Glutamatergic neuron (in vitro differentiated cells): ENCODE measurements around the gene ZFP91. TPM values are rescaled to one million over a fixed set of nuclear protein-coding genes. Genes with fewer than 3 reads are reported as not detected.

Experiments used
- DNase-seq: peaks from one replicate; pipeline ENCODE4 v3.0.0; 2022
- H3K27ac Mint-ChIP-seq: one replicate; pipeline ENCODE4 v1.8.0; 2020; ENCODE audit warnings: mild to moderate bottlenecking, mixed read lengths, inconsistent platforms; ENCODE audit not compliant: unreplicated experiment
- H3K27me3 Mint-ChIP-seq: one replicate; pipeline ENCODE4 v1.8.0; 2020; ENCODE audit warnings: mild to moderate bottlenecking, moderate library complexity, mixed read lengths, inconsistent platforms; ENCODE audit not compliant: unreplicated experiment
- H3K36me3 Mint-ChIP-seq: one replicate; pipeline ENCODE4 v1.8.0; 2020; ENCODE audit warnings: mild to moderate bottlenecking, mixed read lengths, inconsistent platforms; ENCODE audit not compliant: unreplicated experiment
- H3K4me1 Mint-ChIP-seq: one replicate; pipeline ENCODE4 v1.8.0; 2020; ENCODE audit warnings: mild to moderate bottlenecking, low read depth, mixed read lengths, inconsistent platforms; ENCODE audit not compliant: unreplicated experiment
- H3K4me3 Mint-ChIP-seq: one replicate; pipeline ENCODE4 v1.8.0; 2020; ENCODE audit warnings: mild to moderate bottlenecking, mixed read lengths, inconsistent platforms; ENCODE audit not compliant: unreplicated experiment
- H3K9me3 Mint-ChIP-seq: one replicate; pipeline ENCODE4 v1.8.0; 2020; ENCODE audit warnings: mild to moderate bottlenecking, moderate library complexity, mixed read lengths, inconsistent platforms; ENCODE audit not compliant: unreplicated experiment
- total RNA-seq: library from RNA; stranded (reverse); fragmentation: NEBNext Ultra II Directional; extraction: Animal tissue kit (Norgen Biotek cat#: 25700); gene quantifications from one replicate; pipeline ENCODE4 v1.2.1, GENCODE V29; 2021; ENCODE audit not compliant: unreplicated experiment
- TF ChIP-seq, protein P1 (sequence below): fragments of 200-600 bp; sonication (generic); IDR thresholded peaks from one replicate; pipeline ENCODE4 v1.5.0; 2021; ENCODE audit not compliant: partially characterized antibody, unreplicated experiment

ZFP91 gene
- total RNA-seq, 1 donor from 2014 or later = 44.3 TPM

DNA sequence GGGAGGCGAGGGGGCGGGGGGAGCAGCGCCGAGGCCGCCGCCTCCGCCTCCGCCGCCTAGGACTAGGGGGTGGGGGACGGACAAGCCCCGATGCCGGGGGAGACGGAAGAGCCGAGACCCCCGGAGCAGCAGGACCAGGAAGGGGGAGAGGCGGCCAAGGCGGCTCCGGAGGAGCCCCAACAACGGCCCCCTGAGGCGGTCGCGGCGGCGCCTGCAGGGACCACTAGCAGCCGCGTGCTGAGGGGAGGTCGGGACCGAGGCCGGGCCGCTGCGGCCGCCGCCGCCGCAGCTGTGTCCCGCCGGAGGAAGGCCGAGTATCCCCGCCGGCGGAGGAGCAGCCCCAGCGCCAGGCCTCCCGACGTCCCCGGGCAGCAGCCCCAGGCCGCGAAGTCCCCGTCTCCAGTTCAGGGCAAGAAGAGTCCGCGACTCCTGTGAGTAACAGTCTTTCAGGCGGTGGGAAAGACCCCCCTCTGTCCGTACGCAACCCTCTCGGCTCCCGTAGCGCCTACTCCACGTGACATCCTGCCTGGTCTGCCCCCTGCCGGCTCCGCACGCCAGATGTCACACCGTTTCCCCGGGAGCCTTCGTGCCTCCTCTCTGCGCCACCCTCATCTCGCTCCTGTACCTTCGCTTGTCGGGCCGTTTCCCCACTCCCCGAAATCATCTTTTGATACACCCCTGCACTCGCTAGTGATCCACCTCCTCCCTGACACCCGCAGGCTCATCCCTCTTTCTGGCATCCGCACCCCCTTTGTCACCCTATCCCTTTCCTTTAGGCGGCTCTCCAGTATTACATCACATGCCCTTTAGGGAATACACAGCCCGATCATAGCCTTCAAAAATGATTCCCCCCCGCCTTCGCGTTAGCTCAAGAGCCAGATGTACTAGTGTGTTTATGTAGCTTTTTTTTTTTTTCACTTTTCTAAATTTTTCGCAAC is 598 bp downstream of the ZFP91 start:
- peak overlapping the region; percentile 99 for H3K4me3 Mint-ChIP-seq
- peaks cover 15% of the 10 kb centered on the region for H3K4me1 Mint-ChIP-seq
- peaks cover 20% of the 10 kb centered on the region for H3K9me3 Mint-ChIP-seq
- peak overlapping the region; percentile 100 for H3K27ac Mint-ChIP-seq
- TF ChIP-seq, protein P1, sequence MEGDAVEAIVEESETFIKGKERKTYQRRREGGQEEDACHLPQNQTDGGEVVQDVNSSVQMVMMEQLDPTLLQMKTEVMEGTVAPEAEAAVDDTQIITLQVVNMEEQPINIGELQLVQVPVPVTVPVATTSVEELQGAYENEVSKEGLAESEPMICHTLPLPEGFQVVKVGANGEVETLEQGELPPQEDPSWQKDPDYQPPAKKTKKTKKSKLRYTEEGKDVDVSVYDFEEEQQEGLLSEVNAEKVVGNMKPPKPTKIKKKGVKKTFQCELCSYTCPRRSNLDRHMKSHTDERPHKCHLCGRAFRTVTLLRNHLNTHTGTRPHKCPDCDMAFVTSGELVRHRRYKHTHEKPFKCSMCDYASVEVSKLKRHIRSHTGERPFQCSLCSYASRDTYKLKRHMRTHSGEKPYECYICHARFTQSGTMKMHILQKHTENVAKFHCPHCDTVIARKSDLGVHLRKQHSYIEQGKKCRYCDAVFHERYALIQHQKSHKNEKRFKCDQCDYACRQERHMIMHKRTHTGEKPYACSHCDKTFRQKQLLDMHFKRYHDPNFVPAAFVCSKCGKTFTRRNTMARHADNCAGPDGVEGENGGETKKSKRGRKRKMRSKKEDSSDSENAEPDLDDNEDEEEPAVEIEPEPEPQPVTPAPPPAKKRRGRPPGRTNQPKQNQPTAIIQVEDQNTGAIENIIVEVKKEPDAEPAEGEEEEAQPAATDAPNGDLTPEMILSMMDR = peak; percentile 61
- DNase-seq = peak; percentile 94
- H3K36me3 Mint-ChIP-seq = no peaks in the 10 kb centered on the region
- peaks cover 24% of the 10 kb centered on the region for H3K27me3 Mint-ChIP-seq

GRCh38 chr11:58580311-58580710 is 1.4 kb downstream of the ZFP91 start:
- Mint-ChIP-seq H3K27me3 (peaks cover 24% of the 10 kb centered on the region), H3K36me3 (no peaks in the 10 kb centered on the region), H3K4me3 (peak overlapping the region; percentile 99), H3K27ac (peak overlapping the region; percentile 100), H3K9me3 (peaks cover 20% of the 10 kb centered on the region), H3K4me1 (peaks cover 15% of the 10 kb centered on the region)
- TF ChIP-seq, protein P1 = no peak
- DNase-seq = no peak

GRCh38 chr11:58582437-58582836 is 3.6 kb downstream of the ZFP91 start:
- no peak for DNase-seq
- Mint-ChIP-seq H3K4me3 (peak overlapping the region; percentile 47), H3K27ac (no peak overlapping the region), H3K4me1 (peaks cover 9% of the 10 kb centered on the region), H3K27me3 (peaks cover 20% of the 10 kb centered on the region), H3K36me3 (no peaks in the 10 kb centered on the region), H3K9me3 (peaks cover 17% of the 10 kb centered on the region)
- TF ChIP-seq, protein P1 = no peak

DNA sequence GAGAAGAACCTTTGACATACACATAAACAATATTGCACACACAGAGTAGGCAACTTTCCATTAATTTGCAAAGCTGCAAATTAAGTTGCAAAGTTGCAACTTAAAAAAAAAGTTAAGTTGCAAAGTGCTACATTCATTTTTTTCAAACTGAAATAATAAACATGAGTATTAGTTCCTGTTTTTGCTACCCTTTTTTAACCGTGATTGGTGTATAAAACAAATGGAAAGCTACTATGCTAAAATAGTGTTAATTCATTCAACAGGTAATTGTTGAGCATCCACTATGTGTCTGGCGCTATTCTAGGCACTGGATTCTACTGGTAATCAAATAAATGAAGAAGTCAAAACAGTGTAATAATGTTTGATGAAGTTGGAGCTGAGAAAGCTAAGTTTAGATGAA is 8.1 kb downstream of the ZFP91 start:
- peaks cover 1% of the 10 kb centered on the region for H3K4me1 Mint-ChIP-seq
- TF ChIP-seq, protein P1 = no peak
- no peak overlapping the region for H3K4me3 Mint-ChIP-seq
- H3K27ac Mint-ChIP-seq = no peak overlapping the region
- no peak for DNase-seq
- no peaks in the 10 kb centered on the region for H3K9me3 Mint-ChIP-seq
- H3K36me3 Mint-ChIP-seq = no peaks in the 10 kb centered on the region
- peaks cover 1% of the 10 kb centered on the region for H3K27me3 Mint-ChIP-seq

DNA sequence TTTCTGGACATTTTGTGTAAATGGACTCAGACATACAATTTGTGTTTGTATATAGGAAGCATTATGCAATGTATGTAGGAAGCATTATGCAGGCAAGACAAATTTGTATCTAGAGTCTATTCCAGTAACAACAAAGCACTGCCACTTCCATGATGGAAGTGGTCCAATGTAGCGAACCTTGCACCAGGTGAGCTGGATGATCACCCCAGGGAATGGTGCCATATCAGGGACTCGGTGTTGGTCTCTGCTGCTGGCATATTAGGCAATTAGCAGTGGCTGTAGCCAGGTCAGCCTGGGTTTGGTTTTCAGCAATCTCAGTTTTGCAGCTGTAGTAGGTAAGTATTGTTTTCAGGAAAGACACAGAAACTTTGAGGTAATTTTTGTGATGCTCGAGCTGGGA is 12.8 kb downstream of the ZFP91 start:
- Mint-ChIP-seq H3K4me3 (no peak overlapping the region), H3K27ac (no peak overlapping the region), H3K27me3 (peaks cover 2% of the 10 kb centered on the region), H3K4me1 (peaks cover 3% of the 10 kb centered on the region), H3K9me3 (no peaks in the 10 kb centered on the region), H3K36me3 (no peaks in the 10 kb centered on the region)
- DNase-seq = no peak
- TF ChIP-seq, protein P1 = no peak
